ENCODE results near the gene BCL2A1. TPM values are rescaled to one million over a fixed set of nuclear protein-coding genes. Genes with fewer than 3 reads are reported as not detected.
A peak's percentile ranks its signal among the peaks of the same experiment; 100 is the strongest.

Gene BCL2A1
- total and polyA plus RNA-seq, 8 donors, result 0.20 to 5.2 (median 1.0) TPM; not detected in 1

- FAIRE-seq (no peak), ATAC-seq (peak in 3 of 4 donors; percentile 53 to 89 (median 78)), DNase-seq (no peak)
- Histone ChIP-seq H3K36me3 (no peaks in the 10 kb centered on the region), H3K4me1 (no peaks in the 10 kb centered on the region), H3K27me3 (no peaks in the 10 kb centered on the region), H3K4me3 (no peak overlapping the region), H3K27ac (peak overlapping the region in 2 of 4 donors; percentile 30 to 64), H3K9me3 (no peaks in the 10 kb centered on the region)
- WGBS, 2 donors, result 66 to 68% methylated on average over 5 of the region's 5 CpGs
- intact Hi-C loops (cut with DNase I), result no loop called here
- no peak for TF ChIP-seq CTCF (IDR thresholded peaks at IDR 0.05)
Observed at GRCh38 chr15:79978655-79979514, 7.9 kb upstream of the BCL2A1 start.

- intact Hi-C loops (cut with DNase I), result no loop called here
- DNase-seq (no peak), FAIRE-seq (no peak), ATAC-seq (no peak)
- 85 to 87% methylated on average over 6 of the region's 6 CpGs for whole genome bisulfite sequencing, 2 donors
- Histone ChIP-seq H3K27ac (peak overlapping the region in 2 of 4 donors; percentile 30 to 64), H3K9me3 (no peaks in the 10 kb centered on the region), H3K36me3 (no peaks in the 10 kb centered on the region), H3K27me3 (no peaks in the 10 kb centered on the region), H3K4me3 (no peak overlapping the region), H3K4me1 (no peaks in the 10 kb centered on the region)
- TF ChIP-seq CTCF (IDR thresholded peaks at IDR 0.05), result no peak
Observed at GRCh38 chr15:79978260-79978654, 7.3 kb upstream of the BCL2A1 start.

GRCh38 chr15:79977431-79978054 is 6.5 kb upstream of the BCL2A1 start:
- intact Hi-C loops (cut with DNase I), result no loop called here
- no peak for DNase-seq
- no peak overlapping the region for H3K4me3 ChIP-seq
- no peaks in the 10 kb centered on the region for H3K4me1 ChIP-seq
- WGBS, 2 donors, result 69 to 76% methylated on average over 9 of the region's 9 CpGs
- H3K36me3 ChIP-seq, result no peaks in the 10 kb centered on the region
- H3K27me3 ChIP-seq, result no peaks in the 10 kb centered on the region
- no peak for TF ChIP-seq CTCF (IDR thresholded peaks at IDR 0.05)
- H3K9me3 ChIP-seq, result no peaks in the 10 kb centered on the region
- FAIRE-seq, result no peak
- ATAC-seq, result peak in 2 of 4 donors; percentile 66 to 70
- H3K27ac ChIP-seq, result peak overlapping the region in 1 of 4 donors; percentile 64

- no peak for FAIRE-seq
Observed at GRCh38 chr15:79973456-79974195, 2.6 kb upstream of the BCL2A1 start.

More at GRCh38 chr15:79973456-79974195, 2.6 kb upstream of the BCL2A1 start:
- Histone ChIP-seq H3K9me3 (no peaks in the 10 kb centered on the region), H3K27ac (no peak overlapping the region), H3K4me3 (no peak overlapping the region), H3K4me1 (no peaks in the 10 kb centered on the region), H3K36me3 (no peaks in the 10 kb centered on the region), H3K27me3 (no peaks in the 10 kb centered on the region)
- no peak for ATAC-seq
- WGBS, 2 donors, result 58 to 67% methylated on average over 8 of the region's 8 CpGs
- TF ChIP-seq CTCF (IDR thresholded peaks at IDR 0.05), result no peak
- intact Hi-C loops (cut with DNase I), result no loop called here
- DNase-seq, result no peak
